GM12878 (cell line): ENCODE measurements around the gene LTBP4. TPM values are rescaled to one million over a fixed set of nuclear protein-coding genes. Genes with fewer than 3 reads are reported as not detected.

ENCODE experiments used
- ATAC-seq: fragments of 200-7000 bp; cut with Tn5 transposase; 3 replicates; pipeline ENCODE4 v1.9.1; 2020; ENCODE audit warnings: mild to moderate bottlenecking, moderate library complexity
- BruUV-seq: library from RNA; stranded (reverse); fragments of 400-500 nt; replicated peaks from 2 replicates; lab custom pipeline; 2021; lab: Mats Ljungman, UMichigan
- CTCF ChIA-PET: fragments of 300-600 bp; sonication (Branson Sonifier 250); formaldehyde crosslinking; extraction: SDS; loops from one replicate; lab custom pipeline; 2021; ENCODE audit warnings: inconsistent platforms; lab: Yijun Ruan, JAX
- POLR2A ChIA-PET: fragments of 350-600 bp; formaldehyde crosslinking; extraction: SDS; loops from one replicate; lab custom pipeline; 2021; ENCODE audit warnings: inconsistent platforms; lab: Charles Lee
- RAD21 ChIA-PET: fragments of 300-600 bp; sonication (Branson Sonifier 250); formaldehyde crosslinking; loops from one replicate; lab custom pipeline; 2023; ENCODE audit warnings: antibody characterized with exemption; ENCODE audit not compliant: unreplicated experiment; lab: Charles Lee
- SMC1A ChIA-PET: fragments of 300-600 bp; sonication (Branson Sonifier 250); formaldehyde crosslinking; loops from one replicate; lab custom pipeline; 2023; ENCODE audit not compliant: unreplicated experiment, uncharacterized antibody; lab: Charles Lee
- DNase-seq: peaks from one replicate; pipeline ENCODE4 v3.0.0-alpha.2; 2011; ENCODE audit warnings: low read depth, low spot score
- FAIRE-seq: peaks from 3 replicates; lab custom pipeline; 2011; peaks lifted over from hg19 to GRCh38; lab: Jason Lieb, UNC
- H2AFZ ChIP-seq: 2 replicates; pipeline ENCODE4 v1.6.0; 2011; ENCODE audit warnings: low read depth, low read length, control low read depth; ENCODE audit not compliant: control insufficient read depth
- H3K27ac ChIP-seq: 2 replicates; pipeline ENCODE4 v1.5.1; 2011; ENCODE audit warnings: control low read depth; ENCODE audit not compliant: control insufficient read depth, insufficient read depth
- H3K27me3 ChIP-seq, 2 experiments: replicated peaks in 1 of 2; 2 replicates each; pipeline versions ENCODE4 v1.6.0 to v1.6.1; 2011; ENCODE audit warnings: low read length in 1 of 2; ENCODE audit not compliant: control insufficient read depth in 2 of 2, insufficient read depth in 2 of 2
- H3K36me3 ChIP-seq, 2 experiments: 2 replicates each; pipeline ENCODE4 v1.5.1; 2011; ENCODE audit warnings: low read length in 1 of 2; ENCODE audit not compliant: control insufficient read depth in 2 of 2, insufficient read depth in 2 of 2
- H3K4me1 ChIP-seq: 2 replicates; pipeline ENCODE4 v1.6.1; 2011; ENCODE audit warnings: mild to moderate bottlenecking, low read length, moderate library complexity, mixed read lengths; ENCODE audit not compliant: control insufficient read depth, insufficient read depth
- H3K4me2 ChIP-seq: 2 replicates; pipeline ENCODE4 v1.6.0; 2011; ENCODE audit warnings: control low read depth; ENCODE audit not compliant: control insufficient read depth, insufficient read depth
- H3K4me3 ChIP-seq: fragments of 200-600 bp; sonication (generic); 2 replicates; pipeline ENCODE4 v1.5.1; 2016
- H3K79me2 ChIP-seq: 2 replicates; pipeline ENCODE4 v1.6.0; 2011; ENCODE audit warnings: low read length; ENCODE audit not compliant: control insufficient read depth, insufficient read depth
- H3K9ac ChIP-seq: 2 replicates; pipeline ENCODE4 v1.8.0; 2011; ENCODE audit warnings: low read length, control low read depth, mixed read lengths; ENCODE audit not compliant: control insufficient read depth, insufficient read depth
- H3K9me3 ChIP-seq: replicated peaks from 3 replicates; pipeline ENCODE4 v1.5.1; 2011; ENCODE audit warnings: mild to moderate bottlenecking, low read length; ENCODE audit not compliant: control insufficient read depth, insufficient read depth
- H4K20me1 ChIP-seq: 2 replicates; pipeline ENCODE4 v1.6.0; 2011; ENCODE audit not compliant: control insufficient read depth, insufficient read depth
- ASH2L ChIP-seq: fragments of 300-600, 200-600 bp; sonication (generic); IDR thresholded peaks from 2 replicates; pipeline ENCODE4 v1.6.1; 2017; ENCODE audit warnings: low read depth, mild to moderate bottlenecking, borderline replicate concordance
- BACH1 ChIP-seq: fragments of 450-650 bp; IDR thresholded peaks from 2 replicates; pipeline ENCODE4 v1.6.1; 2017; ENCODE audit warnings: mild to moderate bottlenecking, borderline replicate concordance
- CEBPB ChIP-seq, 2 experiments: fragments of 150-350 bp in 1 of 2; IDR thresholded peaks; 2 replicates each; pipeline ENCODE4 v1.6.1; 2012 to 2014; ENCODE audit warnings: low read depth in 2 of 2, low read length in 2 of 2, borderline replicate concordance in 1 of 2, inconsistent platforms in 1 of 2
- CUX1 ChIP-seq: IDR thresholded peaks from 2 replicates; pipeline ENCODE4 v1.6.1; 2012; ENCODE audit warnings: improper control_type of control experiment, low read depth, low read length; ENCODE audit not compliant: insufficient replicate concordance
- IKZF2 ChIP-seq, 2 experiments: fragments of 450-650 bp; IDR thresholded peaks; 2 replicates each; pipeline ENCODE4 v1.6.1; 2017; ENCODE audit warnings: mild to moderate bottlenecking in 2 of 2, moderate library complexity in 2 of 2
- PAX8 ChIP-seq: fragments of 450-650 bp; IDR thresholded peaks from 2 replicates; pipeline ENCODE4 v1.6.1; 2017; ENCODE audit warnings: mild to moderate bottlenecking, moderate library complexity
- RFX5 ChIP-seq: IDR thresholded peaks from 2 replicates; pipeline ENCODE4 v1.6.1; 2011; ENCODE audit warnings: low read depth, low read length, improper control_type of control experiment
- SUPT20H ChIP-seq: IDR thresholded peaks from 2 replicates; pipeline ENCODE4 v1.6.1; 2011; ENCODE audit warnings: low read depth, mild to moderate bottlenecking, low read length, moderate library complexity, borderline replicate concordance; ENCODE audit not compliant: control insufficient read depth
- TCF7 ChIP-seq: IDR thresholded peaks from 2 replicates; pipeline ENCODE4 v1.6.1; 2014; ENCODE audit warnings: antibody characterized with exemption, borderline replicate concordance
- ZBED1 ChIP-seq: IDR thresholded peaks from 2 replicates; pipeline ENCODE4 v1.6.1; 2016; ENCODE audit warnings: borderline replicate concordance
- ZNF24 ChIP-seq: fragments of 450-650 bp; IDR thresholded peaks from 2 replicates; pipeline ENCODE4 v1.6.1; 2017; ENCODE audit warnings: antibody characterized with exemption, mild to moderate bottlenecking
- WGBS: methylation state at CpG from one replicate; pipeline ENCODE4 v1.1.6; 2016; ENCODE audit warnings: low lambda C conversion rate; ENCODE audit not compliant: insufficient replicate concordance, insufficient coverage; ENCODE audit errors: missing lambda C conversion rate; 5-methylcytosine and 5-hydroxymethylcytosine counted together
- in situ Hi-C: fragments of 300-500 bp; cut with MboI; formaldehyde crosslinking; loops from 9 replicates; pipeline ENCODE4 v1.14.3; 2018; ENCODE audit warnings: mixed read lengths
- intact Hi-C: fragments of 100-400 bp; cut with micrococcal nuclease; formaldehyde crosslinking; loops from one replicate; pipeline ENCODE4 v1.14.2; 2022; ENCODE audit not compliant: unreplicated experiment
- polyA plus RNA-seq, 11 experiments: library from polyadenylated mRNA; depleted of rRNA in 4 of 11; unstranded in 6 of 11; stranded (reverse) in 5 of 11; fragments of >200 nt; fragmentation: Nextera tagmentation in 4 of 11; fragmentation: Illumina TruSeq in 1 of 11; extraction: Ambion mirVana in 4 of 11; extraction: Trizol in 1 of 11; gene quantifications; 1 replicate in 1 of 11; 2 replicates in 10 of 11; pipeline versions ENCODE4 v1.2.1 to v1.2.3, GENCODE V29; 2011 to 2016; ENCODE audit warnings: inconsistent platforms in 2 of 11, missing spikeins in 2 of 11, low read depth in 1 of 11
- total RNA-seq, 4 experiments: library from RNA; depleted of rRNA in 3 of 4; stranded (reverse); fragments of >200 nt in 3 of 4; fragmentation: Illumina TruSeq in 1 of 4; extraction: Trizol in 1 of 4; gene quantifications; 2 replicates each; pipeline versions ENCODE4 v1.2.1 to v1.2.3, GENCODE V29; 2013 to 2021
- TF ChIP-seq, protein P1 (sequence below), 3 experiments: IDR thresholded peaks in 2 of 3; conservative IDR thresholded peaks in 1 of 3; 2 replicates each; pipeline ENCODE4 v1.5.1; 2011; ENCODE audit warnings: low read depth in 3 of 3, low read length in 3 of 3, mild to moderate bottlenecking in 3 of 3, control low read depth in 2 of 3, moderate library complexity in 2 of 3, inconsistent platforms in 1 of 3, mixed read lengths in 1 of 3; ENCODE audit not compliant: control insufficient read depth in 2 of 3, insufficient read depth in 1 of 3; ENCODE audit errors: extremely low read depth in 1 of 3
- TF ChIP-seq, protein P2 (sequence below): IDR thresholded peaks from 2 replicates; pipeline ENCODE4 v1.6.1; 2012; ENCODE audit warnings: low read length, inconsistent platforms
- TF ChIP-seq, protein P3 (sequence below): fragments of 450-650 bp; conservative IDR thresholded peaks from 2 replicates; pipeline ENCODE4 v1.6.1; 2017; ENCODE audit warnings: mild to moderate bottlenecking, moderate library complexity

The LTBP4 gene
- total and polyA plus RNA-seq, 10 of the 15 experiments (the other 5 are each of a cell fraction or from before 2014, with no cell fraction given): 0.09 to 34.6 (median 8.5) TPM; not detected in 1

DNA sequence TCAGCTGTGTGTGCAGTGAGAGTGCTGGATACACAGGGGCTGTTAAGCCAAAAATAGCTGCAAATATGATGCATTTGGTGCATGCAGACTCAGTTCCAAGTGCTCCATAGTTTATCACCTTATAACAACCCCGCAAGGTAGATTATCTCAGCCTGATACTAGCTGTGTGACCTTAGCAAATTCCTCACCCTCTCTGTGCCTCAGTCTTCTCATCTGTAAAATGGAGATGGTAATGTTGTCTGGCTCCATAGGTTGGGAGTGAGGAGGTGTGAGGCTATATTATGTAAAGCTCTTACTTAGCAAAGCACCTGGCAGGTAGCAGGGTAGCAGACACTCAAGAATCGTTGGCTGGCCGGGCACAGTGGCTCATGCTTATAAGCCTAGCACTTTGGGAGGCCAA is 48.3 kb upstream of the LTBP4 start:
- in situ Hi-C loops: no loop called here
- Histone ChIP-seq H3K36me3 (no peaks in the 10 kb centered on the region), H3K79me2 (no peaks in the 10 kb centered on the region), H3K9me3 (no peaks in the 10 kb centered on the region), H2AFZ (no peak overlapping the region), H3K9ac (no peak overlapping the region), H3K27ac (no peak overlapping the region), H4K20me1 (no peaks in the 10 kb centered on the region), H3K27me3 (peaks cover 3% of the 10 kb centered on the region in 2 experiments; a peak in 2 of 4 replicates), H3K4me2 (no peak overlapping the region), H3K4me1 (no peaks in the 10 kb centered on the region), H3K4me3 (no peak overlapping the region)
- no TSS peak for BruUV-seq
- FAIRE-seq (no peak), DNase-seq (no peak), ATAC-seq (no peak)
- POLR2A ChIA-PET: no interaction called here
- CTCF ChIA-PET: interaction anchor here (1.4 kb wide), 1 partner anchor 18 kb away, joined by 3 read pairs; no protein-coding TSS in a partner anchor
- SMC1A ChIA-PET: no interaction called here
- intact Hi-C loops: no loop called here
- RAD21 ChIA-PET: no interaction called here
- 37% methylated on average over 3 of the region's 3 CpGs for WGBS
- no peak for TF ChIP-seq SUPT20H
- TF ChIP-seq PAX8: no peak
- TF ChIP-seq, protein P1, sequence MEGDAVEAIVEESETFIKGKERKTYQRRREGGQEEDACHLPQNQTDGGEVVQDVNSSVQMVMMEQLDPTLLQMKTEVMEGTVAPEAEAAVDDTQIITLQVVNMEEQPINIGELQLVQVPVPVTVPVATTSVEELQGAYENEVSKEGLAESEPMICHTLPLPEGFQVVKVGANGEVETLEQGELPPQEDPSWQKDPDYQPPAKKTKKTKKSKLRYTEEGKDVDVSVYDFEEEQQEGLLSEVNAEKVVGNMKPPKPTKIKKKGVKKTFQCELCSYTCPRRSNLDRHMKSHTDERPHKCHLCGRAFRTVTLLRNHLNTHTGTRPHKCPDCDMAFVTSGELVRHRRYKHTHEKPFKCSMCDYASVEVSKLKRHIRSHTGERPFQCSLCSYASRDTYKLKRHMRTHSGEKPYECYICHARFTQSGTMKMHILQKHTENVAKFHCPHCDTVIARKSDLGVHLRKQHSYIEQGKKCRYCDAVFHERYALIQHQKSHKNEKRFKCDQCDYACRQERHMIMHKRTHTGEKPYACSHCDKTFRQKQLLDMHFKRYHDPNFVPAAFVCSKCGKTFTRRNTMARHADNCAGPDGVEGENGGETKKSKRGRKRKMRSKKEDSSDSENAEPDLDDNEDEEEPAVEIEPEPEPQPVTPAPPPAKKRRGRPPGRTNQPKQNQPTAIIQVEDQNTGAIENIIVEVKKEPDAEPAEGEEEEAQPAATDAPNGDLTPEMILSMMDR (IDR thresholded peaks at IDR 0.05 in 2 of 3, conservative IDR thresholded peaks at IDR 0.05 in 1 of 3; ENCODE audit: control insufficient read depth in 2 of 3, extremely low read depth in 1 of 3, insufficient read depth in 1 of 3, low read depth in 3 of 3, low read length in 3 of 3): no peak
- no peak for TF ChIP-seq ZBED1
- no peak for TF ChIP-seq IKZF2 (IDR thresholded peaks at IDR 0.05)
- TF ChIP-seq CEBPB (IDR thresholded peaks at IDR 0.05; ENCODE audit: borderline replicate concordance in 1 of 2, low read depth in 2 of 2, low read length in 2 of 2): no peak
- TF ChIP-seq RFX5: no peak
- TF ChIP-seq BACH1: no peak
- no peak for TF ChIP-seq ZNF24
- TF ChIP-seq, protein P2, sequence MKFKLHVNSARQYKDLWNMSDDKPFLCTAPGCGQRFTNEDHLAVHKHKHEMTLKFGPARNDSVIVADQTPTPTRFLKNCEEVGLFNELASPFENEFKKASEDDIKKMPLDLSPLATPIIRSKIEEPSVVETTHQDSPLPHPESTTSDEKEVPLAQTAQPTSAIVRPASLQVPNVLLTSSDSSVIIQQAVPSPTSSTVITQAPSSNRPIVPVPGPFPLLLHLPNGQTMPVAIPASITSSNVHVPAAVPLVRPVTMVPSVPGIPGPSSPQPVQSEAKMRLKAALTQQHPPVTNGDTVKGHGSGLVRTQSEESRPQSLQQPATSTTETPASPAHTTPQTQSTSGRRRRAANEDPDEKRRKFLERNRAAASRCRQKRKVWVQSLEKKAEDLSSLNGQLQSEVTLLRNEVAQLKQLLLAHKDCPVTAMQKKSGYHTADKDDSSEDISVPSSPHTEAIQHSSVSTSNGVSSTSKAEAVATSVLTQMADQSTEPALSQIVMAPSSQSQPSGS: no peak
- no peak for TF ChIP-seq TCF7
- no peak for TF ChIP-seq ASH2L
- TF ChIP-seq, protein P3, sequence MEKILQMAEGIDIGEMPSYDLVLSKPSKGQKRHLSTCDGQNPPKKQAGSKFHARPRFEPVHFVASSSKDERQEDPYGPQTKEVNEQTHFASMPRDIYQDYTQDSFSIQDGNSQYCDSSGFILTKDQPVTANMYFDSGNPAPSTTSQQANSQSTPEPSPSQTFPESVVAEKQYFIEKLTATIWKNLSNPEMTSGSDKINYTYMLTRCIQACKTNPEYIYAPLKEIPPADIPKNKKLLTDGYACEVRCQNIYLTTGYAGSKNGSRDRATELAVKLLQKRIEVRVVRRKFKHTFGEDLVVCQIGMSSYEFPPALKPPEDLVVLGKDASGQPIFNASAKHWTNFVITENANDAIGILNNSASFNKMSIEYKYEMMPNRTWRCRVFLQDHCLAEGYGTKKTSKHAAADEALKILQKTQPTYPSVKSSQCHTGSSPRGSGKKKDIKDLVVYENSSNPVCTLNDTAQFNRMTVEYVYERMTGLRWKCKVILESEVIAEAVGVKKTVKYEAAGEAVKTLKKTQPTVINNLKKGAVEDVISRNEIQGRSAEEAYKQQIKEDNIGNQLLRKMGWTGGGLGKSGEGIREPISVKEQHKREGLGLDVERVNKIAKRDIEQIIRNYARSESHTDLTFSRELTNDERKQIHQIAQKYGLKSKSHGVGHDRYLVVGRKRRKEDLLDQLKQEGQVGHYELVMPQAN: no peak
- no peak for TF ChIP-seq CUX1
